Measurements from ENCODE around the gene SELENOM.
"Not testable (repeated sequence)": the region's sequence is repeated elsewhere in the genome, so short reads cannot be mapped to it uniquely, and the experiment has no call there.

The SELENOM gene

GRCh38 chr22:31128156-31128555 lies 20.8 kb upstream of the SELENOM start:
- no peak for DNase-seq

- no peak for DNase-seq
Observed at GRCh38 chr22:31127181-31127772, 19.9 kb upstream of the SELENOM start.

- DNase-seq = no peak
Observed at GRCh38 chr22:31126869-31127175, 19.5 kb upstream of the SELENOM start.

- DNase-seq = peak; percentile 50
Observed at GRCh38 chr22:31126128-31126868, 18.9 kb upstream of the SELENOM start.

- DNase-seq = no peak
Observed at GRCh38 chr22:31125521-31126117, 18.3 kb upstream of the SELENOM start.

- DNase-seq = no peak
Observed at GRCh38 chr22:31124811-31125465, 17.6 kb upstream of the SELENOM start.

GRCh38 chr22:31124290-31124689 lies 16.9 kb upstream of the SELENOM start:
- DNase-seq = no peak

- no peak for DNase-seq
Observed at GRCh38 chr22:31123292-31123602, 15.9 kb upstream of the SELENOM start.

- DNase-seq = peak; percentile 44
Observed at GRCh38 chr22:31122532-31123291, 15.3 kb upstream of the SELENOM start, which contains the start of gene INPP5J. Gene INPP5J (plus strand): TSS chr22:31122966. CDS start chr22:31123015, 49 bp downstream.

- no peak for DNase-seq
Observed at GRCh38 chr22:31122196-31122531, 14.8 kb upstream of the SELENOM start.

- no peak for DNase-seq
Observed at GRCh38 chr22:31121403-31121802, 14.0 kb upstream of the SELENOM start.

GRCh38 chr22:31120642-31121041 lies 13.3 kb upstream of the SELENOM start:
- no peak for DNase-seq

GRCh38 chr22:31120230-31120629 lies 12.9 kb upstream of the SELENOM start:
- no peak for DNase-seq

GRCh38 chr22:31119026-31119717 lies 11.8 kb upstream of the SELENOM start:
- DNase-seq = no peak

- no peak for DNase-seq
Observed at GRCh38 chr22:31118046-31118820, 10.9 kb upstream of the SELENOM start.

- not testable (repeated sequence) for DNase-seq
Observed at GRCh38 chr22:31112547-31113091, 5.3 kb upstream of the SELENOM start.

- no peak for DNase-seq
Observed at GRCh38 chr22:31107894-31108218, 488 bp upstream of the SELENOM start.

GRCh38 chr22:31106731-31107177 lies 614 bp downstream of the SELENOM start:
- no peak for DNase-seq

GRCh38 chr22:31106001-31106571 lies 1.3 kb downstream of the SELENOM start:
- DNase-seq = no peak

GRCh38 chr22:31105282-31105929 lies 2.0 kb downstream of the SELENOM start:
- no peak for DNase-seq

GRCh38 chr22:31104869-31105268 lies 2.5 kb downstream of the SELENOM start:
- DNase-seq = no peak
